HepG2 (cell line): Measurements from ENCODE around the gene CAVIN2. TPM values are rescaled to one million over a fixed set of nuclear protein-coding genes. Genes with fewer than 3 reads are reported as not detected.
A peak's percentile ranks its signal among the peaks of the same experiment; 100 is the strongest.

ENCODE experiments used
- AGO1 ChIP-seq: fragments of 200-400 bp; formaldehyde crosslinking; IDR thresholded peaks from 2 replicates; pipeline ENCODE4 v1.6.1; 2017; ENCODE audit warnings: mild to moderate bottlenecking, low read depth, low read length, moderate library complexity; ENCODE audit not compliant: poor library complexity, severe bottlenecking
- ARNT2 ChIP-seq: sonication (generic); formaldehyde crosslinking; IDR thresholded peaks from 2 replicates; pipeline ENCODE4 v1.8.0; 2022; ENCODE audit warnings: mild to moderate bottlenecking, low read depth, missing genetic modification reagents, moderate library complexity
- BCL6 ChIP-seq: IDR thresholded peaks from 2 replicates; pipeline ENCODE4 v1.6.1; 2016; ENCODE audit warnings: missing genetic modification reagents, missing compliant biosample characterization
- GLMP ChIP-seq: sonication (generic); formaldehyde crosslinking; IDR thresholded peaks from 2 replicates; pipeline ENCODE4 v1.9.0; 2021; ENCODE audit warnings: missing genetic modification reagents, mild to moderate bottlenecking, borderline replicate concordance
- HES4 ChIP-seq: sonication (generic); formaldehyde crosslinking; IDR thresholded peaks from 2 replicates; pipeline ENCODE4 v1.9.0; 2021; ENCODE audit warnings: mild to moderate bottlenecking, missing genetic modification reagents, borderline replicate concordance
- HINFP ChIP-seq: sonication (generic); formaldehyde crosslinking; IDR thresholded peaks from 2 replicates; pipeline ENCODE4 v1.4.0; 2020; ENCODE audit warnings: low read depth, mild to moderate bottlenecking, missing genetic modification reagents
- IKZF1 ChIP-seq: fragments of 450-650 bp; IDR thresholded peaks from 2 replicates; pipeline ENCODE4 v1.7.1; 2016
- KLF6 ChIP-seq: IDR thresholded peaks from 2 replicates; pipeline ENCODE4 v1.8.0; 2016; ENCODE audit warnings: missing biosample characterization, missing genetic modification reagents
- MBNL3 ChIP-seq: fragments of 250-450 bp; sonication (Bioruptor Pico); conservative IDR thresholded peaks from 2 replicates; pipeline ENCODE4 v1.8.0; 2022; ENCODE audit warnings: mild to moderate bottlenecking, inconsistent platforms
- MIER2 ChIP-seq: IDR thresholded peaks from 2 replicates; pipeline ENCODE4 v1.6.1; 2016; ENCODE audit warnings: missing biosample characterization, missing genetic modification reagents
- NR2F6 ChIP-seq, 2 experiments: IDR thresholded peaks; 2 replicates each; pipeline ENCODE4 v1.6.1; 2016; ENCODE audit warnings: antibody characterized with exemption in 1 of 2, mild to moderate bottlenecking in 1 of 2
- RARA ChIP-seq: IDR thresholded peaks from 2 replicates; pipeline ENCODE4 v1.6.1; 2016; ENCODE audit warnings: missing genetic modification reagents, missing compliant biosample characterization
- SYNCRIP ChIP-seq: fragments of 200-400 bp; formaldehyde crosslinking; IDR thresholded peaks from 2 replicates; pipeline ENCODE4 v1.6.1; 2018; ENCODE audit warnings: mild to moderate bottlenecking, low read depth, low read length; ENCODE audit not compliant: insufficient read depth
- TOE1 ChIP-seq: sonication (generic); formaldehyde crosslinking; IDR thresholded peaks from 2 replicates; pipeline ENCODE4 v1.4.0; 2020; ENCODE audit warnings: mild to moderate bottlenecking, missing genetic modification reagents
- ZBTB33 ChIP-seq: sonication (generic); formaldehyde crosslinking; IDR thresholded peaks from 2 replicates; pipeline ENCODE4 v1.4.0; 2020; ENCODE audit warnings: missing genetic modification reagents
- ZBTB7A ChIP-seq: sonication (generic); formaldehyde crosslinking; IDR thresholded peaks from 2 replicates; pipeline ENCODE4 v1.8.0; 2022; ENCODE audit warnings: mild to moderate bottlenecking, missing genetic modification reagents
- ZNF180 ChIP-seq: sonication (generic); formaldehyde crosslinking; IDR thresholded peaks from 2 replicates; pipeline ENCODE4 v1.4.0; 2020; ENCODE audit warnings: low read depth, missing genetic modification reagents, borderline replicate concordance
- ZNF569 ChIP-seq: sonication (generic); formaldehyde crosslinking; IDR thresholded peaks from 2 replicates; pipeline ENCODE4 v1.5.0; 2020; ENCODE audit warnings: mild to moderate bottlenecking, missing genetic modification reagents, moderate library complexity, borderline replicate concordance
- polyA plus RNA-seq, 8 experiments: library from polyadenylated mRNA; depleted of rRNA in 3 of 8; stranded (reverse) in 7 of 8; unstranded in 1 of 8; fragments of >200 nt; fragmentation: Illumina TruSeq in 4 of 8; extraction: Trizol in 4 of 8; gene quantifications; 2 replicates each; pipeline versions ENCODE4 v1.2.1 to v1.2.3, GENCODE V29; 2011 to 2016; ENCODE audit warnings: low read depth in 4 of 8, missing spikeins in 1 of 8, mixed read lengths in 1 of 8; ENCODE audit not compliant: insufficient read depth in 1 of 8
- total RNA-seq, 5 experiments: library from RNA; depleted of rRNA; stranded (reverse); fragments of >200 nt; fragmentation: Illumina TruSeq; extraction: Trizol; gene quantifications; 2 replicates each; pipeline ENCODE4 v1.2.3, GENCODE V29; 2016; ENCODE audit warnings: low read depth in 1 of 5
- TF ChIP-seq, protein P1 (sequence below), 2 experiments: sonication (generic) in 1 of 2; formaldehyde crosslinking in 1 of 2; IDR thresholded peaks; 2 replicates each; pipeline versions ENCODE4 v1.4.0 to v1.6.1; 2018 to 2020; ENCODE audit warnings: missing genetic modification reagents in 2 of 2, borderline replicate concordance in 1 of 2, low read depth in 1 of 2, mild to moderate bottlenecking in 1 of 2, missing biosample characterization in 1 of 2

Gene CAVIN2
- total and polyA plus RNA-seq, 2 of the 13 experiments (the other 11 are each of a cell fraction or from before 2014, with no cell fraction given): 7.6 to 38.8 TPM

GRCh38 chr2:191869178-191869577 is 22.3 kb upstream of the CAVIN2 start (continued):
- 0 out of 2 replicates have a peak, but pooled peaks have one; percentile 10 for TF ChIP-seq NR2F6 (IDR thresholded peaks at IDR 0.05)
- TF ChIP-seq NR2F6 (CRISPR knock-in tag; IDR thresholded peaks at IDR 0.05): peak; percentile 63
- TF ChIP-seq SYNCRIP: no peak
- TF ChIP-seq ZBTB33 (CRISPR knock-in tag): peak; percentile 49; the same call in 1 of the 2 replicates
- 0 out of 2 replicates have a peak, but pooled peaks have one; percentile 19 for TF ChIP-seq BCL6 (CRISPR knock-in tag)
- no peak for TF ChIP-seq HINFP (CRISPR knock-in tag)
- no peak for TF ChIP-seq MBNL3
- TF ChIP-seq AGO1: no peak
- TF ChIP-seq ZNF569 (CRISPR knock-in tag): no peak
- no peak for TF ChIP-seq ZBTB7A (CRISPR knock-in tag)
- peak; percentile 86 for TF ChIP-seq RARA
- no peak for TF ChIP-seq ARNT2 (CRISPR knock-in tag)
- TF ChIP-seq KLF6 (CRISPR knock-in tag): no peak
- 0 out of 2 replicates have a peak, but pooled peaks have one; percentile 45 for TF ChIP-seq MIER2
- TF ChIP-seq IKZF1: no peak
- TF ChIP-seq GLMP (CRISPR knock-in tag): no peak
- TF ChIP-seq ZNF180 (CRISPR knock-in tag): no peak
- no peak for TF ChIP-seq TOE1 (CRISPR knock-in tag)
- TF ChIP-seq, protein P1, sequence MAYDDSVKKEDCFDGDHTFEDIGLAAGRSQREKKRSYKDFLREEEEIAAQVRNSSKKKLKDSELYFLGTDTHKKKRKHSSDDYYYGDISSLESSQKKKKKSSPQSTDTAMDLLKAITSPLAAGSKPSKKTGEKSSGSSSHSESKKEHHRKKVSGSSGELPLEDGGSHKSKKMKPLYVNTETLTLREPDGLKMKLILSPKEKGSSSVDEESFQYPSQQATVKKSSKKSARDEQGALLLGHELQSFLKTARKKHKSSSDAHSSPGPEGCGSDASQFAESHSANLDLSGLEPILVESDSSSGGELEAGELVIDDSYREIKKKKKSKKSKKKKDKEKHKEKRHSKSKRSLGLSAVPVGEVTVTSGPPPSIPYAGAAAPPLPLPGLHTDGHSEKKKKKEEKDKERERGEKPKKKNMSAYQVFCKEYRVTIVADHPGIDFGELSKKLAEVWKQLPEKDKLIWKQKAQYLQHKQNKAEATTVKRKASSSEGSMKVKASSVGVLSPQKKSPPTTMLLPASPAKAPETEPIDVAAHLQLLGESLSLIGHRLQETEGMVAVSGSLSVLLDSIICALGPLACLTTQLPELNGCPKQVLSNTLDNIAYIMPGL (CRISPR knock-in tag; IDR thresholded peaks at IDR 0.05; ENCODE audit: borderline replicate concordance in 1 of 2, low read depth in 1 of 2): peak in 1 of 2 experiments; percentile 85; a peak in 1 of 4 replicates
- no peak for TF ChIP-seq HES4 (CRISPR knock-in tag)
